Psoas muscle (tissue), 8 donors: ENCODE results near the gene GNB1L. TPM values are rescaled to one million over a fixed set of nuclear protein-coding genes. Genes with fewer than 3 reads are reported as not detected.
"Not testable (repeated sequence)": the region's sequence is repeated elsewhere in the genome, so short reads cannot be mapped to it uniquely, and the experiment has no call there.

ENCODE experiments used
- ATAC-seq, 4 donors: fragments of 200-7000 bp; cut with Tn5 transposase; one replicate each; pipeline ENCODE4 v1.9.1; 2020; ENCODE audit warnings: moderate library complexity in 3 of 4, mild to moderate bottlenecking in 2 of 4
- DNase-seq, 2 donors: peaks; one replicate each; pipeline ENCODE4 v3.0.0-alpha.2; 2020
- H3K27ac ChIP-seq: fragments of 200-600 bp; one replicate; pipeline ENCODE4 v1.8.0; 2022
- H3K27me3 ChIP-seq, 3 donors: fragments of 200-600 bp in 1 of 3; one replicate each; pipeline versions ENCODE4 v1.6.1 to v1.8.0; 2013 to 2022; ENCODE audit warnings: low read length in 2 of 3, mild to moderate bottlenecking in 2 of 3, moderate library complexity in 1 of 3; ENCODE audit not compliant: insufficient read depth in 3 of 3
- H3K36me3 ChIP-seq, 2 donors: fragments of 200-600 bp in 1 of 2; one replicate each; pipeline versions ENCODE4 v1.6.1 to v1.8.0; 2013 to 2022; ENCODE audit warnings: low read depth in 1 of 2, mild to moderate bottlenecking in 1 of 2, moderate library complexity in 1 of 2; ENCODE audit not compliant: insufficient read depth in 1 of 2
- H3K4me1 ChIP-seq: fragments of 200-600 bp; one replicate; pipeline ENCODE4 v1.8.0; 2022
- H3K4me3 ChIP-seq: fragments of 200-600 bp; one replicate; pipeline ENCODE4 v1.8.0; 2022; ENCODE audit warnings: mild to moderate bottlenecking
- H3K9me3 ChIP-seq: fragments of 200-600 bp; one replicate; pipeline ENCODE4 v1.8.0; 2022
- CTCF ChIP-seq: fragments of 200-600 bp; IDR thresholded peaks from one replicate; pipeline ENCODE4 v1.8.0; 2022; ENCODE audit warnings: antibody characterized with exemption
- WGBS, 3 donors: extraction: QIAGEN DNeasy Blood & Tissue Kit; methylation state at CpG; one replicate each; pipeline versions ENCODE4 v1.1.6 to v1.1.7; 2013; 5-methylcytosine and 5-hydroxymethylcytosine counted together
- intact Hi-C, 2 donors: fragments of 100-400 bp; cut with DNase I; formaldehyde crosslinking; loops; one replicate each; pipeline versions ENCODE4 v1.11.0 to v1.14.2; 2022
- polyA plus RNA-seq, 3 donors: library from polyadenylated mRNA; stranded (reverse); fragments of 200-250 nt; gene quantifications; one replicate each; pipeline ENCODE4 v1.2.3, GENCODE V29; 2013
- total RNA-seq, 4 donors: library from RNA; stranded (reverse); fragmentation: NEBNext Ultra II Directional in 2 of 4; extraction: Animal tissue kit (Norgen Biotek cat#: 25700) in 2 of 4; gene quantifications; one replicate each; pipeline versions ENCODE4 v1.2.1 to v1.2.4, GENCODE V29; 2021 to 2023
- donor health status: healthy with polysubstance abuse.
- donor health status: DM: no; HTN: no; CAD: no; lungs with moderate emphysema.
- donor health status: Bipolar disorder and iron deficiency.
- donor health status: healthy.
- donor health status: DM: yes; HTN: yes; CAD: no.
- donor health status: DM: no; HTN: no; CAD: no.
- donor health status: DM: no; HTN: no; CAD: no.
- donor health status: DM: yes; HTN: yes; CAD: no.

GNB1L gene
- total and polyA plus RNA-seq, 7 donors = 1.5 to 7.6 (median 3.3) TPM

- DNase-seq (peak in 1 of 2 donors; percentile 36), ATAC-seq (no peak)
- no peak for TF ChIP-seq CTCF
- peaks cover 0 to 1% (median 0%) of the 10 kb centered on the region in 3 donors for H3K27me3 ChIP-seq
- intact Hi-C loops = loop anchor here in 1 of 2 donors (2.0 kb wide), 1 partner anchor 16 kb away; no protein-coding TSS in a partner anchor
- no peak overlapping the region for H3K27ac ChIP-seq
- H3K9me3 ChIP-seq = no peaks in the 10 kb centered on the region
- H3K36me3 ChIP-seq = no peaks in the 10 kb centered on the region
- no peak overlapping the region for H3K4me3 ChIP-seq
- peaks cover 7% of the 10 kb centered on the region for H3K4me1 ChIP-seq
- 89 to 95% (median 90%) methylated on average over 10 of the region's 10 CpGs for WGBS, 3 donors
Observed at GRCh38 chr22:19779011-19779421, 75.7 kb downstream of the GNB1L start.

GRCh38 chr22:19777192-19777591, 77.5 kb downstream of the GNB1L start:
- ATAC-seq, intact Hi-C loops, DNase-seq, H3K36me3 ChIP-seq, H3K4me3 ChIP-seq, H3K4me1 ChIP-seq, H3K27me3 ChIP-seq, H3K9me3 ChIP-seq, H3K27ac ChIP-seq: not testable (repeated sequence)
- 83 to 89% (median 84%) methylated on average over 2 to 6 of the region's 6 CpGs for WGBS, 3 donors

- peak in 1 of 2 donors; percentile 40 for DNase-seq
- no peak for TF ChIP-seq CTCF
- ATAC-seq = no peak
- Histone ChIP-seq H3K27me3 (peaks cover 0 to 1% (median 0%) of the 10 kb centered on the region in 3 donors), H3K4me3 (no peak overlapping the region), H3K27ac (no peak overlapping the region), H3K36me3 (no peaks in the 10 kb centered on the region), H3K9me3 (no peaks in the 10 kb centered on the region), H3K4me1 (peaks cover 7% of the 10 kb centered on the region)
- intact Hi-C loops = no loop called here
- WGBS, 3 donors = 49 to 58% (median 52%) methylated on average over 18 of the region's 18 CpGs
Observed at GRCh38 chr22:19776433-19777031, 78.1 kb downstream of the GNB1L start.

GRCh38 chr22:19775496-19776325, 79.0 kb downstream of the GNB1L start:
- H3K27ac ChIP-seq = no peak overlapping the region
- ATAC-seq (no peak), DNase-seq (peak in 1 of 2 donors; percentile 45)
- WGBS, 3 donors = 88 to 90% (median 89%) methylated on average over 23 to 24 of the region's 24 CpGs
- H3K4me3 ChIP-seq = no peak overlapping the region
- no peaks in the 10 kb centered on the region for H3K36me3 ChIP-seq
- peaks cover 7% of the 10 kb centered on the region for H3K4me1 ChIP-seq
- no peaks in the 10 kb centered on the region for H3K9me3 ChIP-seq
- peaks cover 0 to 1% (median 0%) of the 10 kb centered on the region in 3 donors for H3K27me3 ChIP-seq
- no peak for TF ChIP-seq CTCF
- intact Hi-C loops = no loop called here

GRCh38 chr22:19774628-19775027, 80.0 kb downstream of the GNB1L start:
- TF ChIP-seq CTCF = no peak
- Histone ChIP-seq H3K4me3 (no peak overlapping the region), H3K27ac (no peak overlapping the region), H3K9me3 (no peaks in the 10 kb centered on the region), H3K27me3 (peaks cover 0 to 1% (median 0%) of the 10 kb centered on the region in 3 donors), H3K4me1 (peaks cover 3% of the 10 kb centered on the region), H3K36me3 (peaks cover 0 to 2% of the 10 kb centered on the region in 2 donors)
- no peak for DNase-seq
- intact Hi-C loops = no loop called here
- 88 to 92% (median 89%) methylated on average over 8 of the region's 8 CpGs for WGBS, 3 donors
- ATAC-seq = no peak
